VCaP (cell line): ENCODE results near the gene SYPL2.
"Not testable (repeated sequence)": the region's sequence is repeated elsewhere in the genome, so short reads cannot be mapped to it uniquely, and the experiment has no call there.

ENCODE experiments used
- H3K27ac ChIP-seq: fragments of 450-650 bp; 2 replicates; pipeline ENCODE4 v1.5.1; 2017
- TF ChIP-seq, protein P1 (sequence below): fragments of 450-650 bp; conservative IDR thresholded peaks from 2 replicates; pipeline ENCODE4 v1.5.1; 2017; ENCODE audit warnings: mild to moderate bottlenecking, moderate library complexity

The SYPL2 gene

DNA sequence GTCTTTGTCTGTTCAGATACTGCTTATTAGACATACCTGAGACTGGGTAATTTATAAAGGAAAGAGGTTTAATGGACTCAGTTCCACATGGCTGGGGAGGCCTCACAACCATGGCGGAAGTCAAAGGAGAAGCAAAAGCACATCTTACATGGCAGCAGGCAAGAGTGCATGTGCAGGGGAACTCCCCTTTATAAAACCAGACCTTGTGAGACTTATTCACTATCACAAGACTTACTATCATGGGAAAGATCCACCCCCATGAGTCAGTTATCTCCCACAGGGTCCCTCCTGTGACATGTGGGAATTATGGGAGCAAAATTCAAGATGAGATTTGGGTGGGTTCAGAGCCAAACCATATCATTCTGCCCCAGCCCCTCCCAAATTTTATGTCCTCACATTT lies 33.0 kb upstream of the SYPL2 start:
- TF ChIP-seq, protein P1, sequence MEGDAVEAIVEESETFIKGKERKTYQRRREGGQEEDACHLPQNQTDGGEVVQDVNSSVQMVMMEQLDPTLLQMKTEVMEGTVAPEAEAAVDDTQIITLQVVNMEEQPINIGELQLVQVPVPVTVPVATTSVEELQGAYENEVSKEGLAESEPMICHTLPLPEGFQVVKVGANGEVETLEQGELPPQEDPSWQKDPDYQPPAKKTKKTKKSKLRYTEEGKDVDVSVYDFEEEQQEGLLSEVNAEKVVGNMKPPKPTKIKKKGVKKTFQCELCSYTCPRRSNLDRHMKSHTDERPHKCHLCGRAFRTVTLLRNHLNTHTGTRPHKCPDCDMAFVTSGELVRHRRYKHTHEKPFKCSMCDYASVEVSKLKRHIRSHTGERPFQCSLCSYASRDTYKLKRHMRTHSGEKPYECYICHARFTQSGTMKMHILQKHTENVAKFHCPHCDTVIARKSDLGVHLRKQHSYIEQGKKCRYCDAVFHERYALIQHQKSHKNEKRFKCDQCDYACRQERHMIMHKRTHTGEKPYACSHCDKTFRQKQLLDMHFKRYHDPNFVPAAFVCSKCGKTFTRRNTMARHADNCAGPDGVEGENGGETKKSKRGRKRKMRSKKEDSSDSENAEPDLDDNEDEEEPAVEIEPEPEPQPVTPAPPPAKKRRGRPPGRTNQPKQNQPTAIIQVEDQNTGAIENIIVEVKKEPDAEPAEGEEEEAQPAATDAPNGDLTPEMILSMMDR: no peak
- no peak overlapping the region for H3K27ac ChIP-seq

DNA sequence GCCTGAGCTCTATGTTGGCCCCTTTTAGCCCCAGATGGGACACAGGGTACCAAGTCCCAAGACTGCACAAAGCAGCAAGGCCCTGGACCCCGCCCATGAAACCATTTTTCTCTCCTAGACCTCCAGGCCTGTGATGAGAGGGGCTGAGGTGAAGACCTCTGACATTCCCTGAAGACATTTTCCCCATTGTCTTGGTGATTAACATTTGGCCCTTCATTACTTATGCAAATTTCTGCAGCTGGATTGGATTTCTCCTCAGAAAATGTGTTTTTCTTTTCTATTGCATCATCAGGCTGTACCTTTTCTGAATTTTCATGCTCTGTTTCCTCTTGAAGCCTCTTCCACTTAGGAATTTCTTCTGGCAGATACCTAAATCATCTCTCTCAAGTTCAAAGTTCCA lies 31.9 kb upstream of the SYPL2 start:
- no peak overlapping the region for H3K27ac ChIP-seq
- TF ChIP-seq, protein P1: no peak

DNA sequence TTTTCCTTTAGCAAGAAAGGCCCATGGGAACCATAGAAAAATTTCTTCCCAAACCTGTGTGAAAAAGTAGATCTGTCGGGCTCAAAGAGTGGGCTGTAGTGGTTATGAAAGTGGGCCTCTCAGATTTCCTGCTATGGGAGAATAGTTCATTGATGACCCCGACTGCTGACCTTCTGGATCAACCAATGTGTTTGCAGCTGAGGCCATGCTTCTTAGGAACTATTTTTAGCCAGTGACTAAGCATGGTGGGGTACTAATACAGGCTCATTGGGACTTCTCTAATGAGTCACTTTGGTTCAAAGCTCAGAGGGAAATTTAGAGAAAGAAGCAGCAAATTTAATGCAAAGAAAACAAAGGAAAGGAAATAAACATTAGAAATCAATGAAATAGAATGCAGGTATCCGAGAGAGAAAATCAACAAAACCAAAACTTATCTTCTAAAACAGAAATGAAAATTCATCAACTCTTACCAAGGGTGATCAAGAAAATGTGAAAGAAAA lies 27.5 kb upstream of the SYPL2 start:
- TF ChIP-seq, protein P1: no peak
- H3K27ac ChIP-seq: no peak overlapping the region

DNA sequence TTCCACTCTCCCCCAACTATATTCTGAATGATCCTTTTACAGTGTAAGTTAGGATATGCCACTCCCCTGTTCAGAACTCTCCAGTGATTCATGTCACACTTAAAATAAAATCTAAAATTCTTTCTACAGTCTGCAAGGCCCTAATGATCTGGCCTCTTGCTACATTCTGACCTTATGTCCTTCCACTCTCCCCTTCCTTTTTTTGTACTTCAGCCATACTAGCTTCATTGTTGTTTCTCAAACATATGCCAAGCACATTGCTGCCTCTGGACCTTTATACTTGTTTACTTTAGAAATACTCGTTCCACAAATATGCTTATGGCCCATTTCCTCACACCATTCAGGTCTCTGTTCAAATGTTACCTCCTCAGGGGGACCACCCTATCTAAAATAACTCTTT lies 25.3 kb upstream of the SYPL2 start:
- TF ChIP-seq, protein P1: no peak
- no peak overlapping the region for H3K27ac ChIP-seq

DNA sequence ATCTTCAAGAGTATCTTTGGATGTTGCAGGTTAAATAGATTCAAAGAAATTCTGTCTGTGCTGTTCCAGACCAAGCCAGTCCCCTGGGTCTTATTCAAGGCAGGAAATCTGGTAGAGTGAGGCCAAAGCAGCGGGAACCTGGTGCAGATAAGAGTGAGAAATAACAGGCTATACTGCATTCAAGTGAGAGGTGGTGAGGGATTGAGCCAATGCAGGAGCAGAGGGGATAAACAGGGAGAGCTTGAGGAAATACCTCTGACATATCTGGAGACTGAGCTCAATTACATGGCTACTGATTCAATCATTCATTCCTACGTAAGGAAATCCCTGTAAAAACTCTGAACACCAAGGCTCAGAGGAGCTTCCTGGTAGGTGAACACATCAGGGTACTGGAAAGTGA lies 22.9 kb upstream of the SYPL2 start:
- H3K27ac ChIP-seq: no peak overlapping the region
- TF ChIP-seq, protein P1: no peak

DNA sequence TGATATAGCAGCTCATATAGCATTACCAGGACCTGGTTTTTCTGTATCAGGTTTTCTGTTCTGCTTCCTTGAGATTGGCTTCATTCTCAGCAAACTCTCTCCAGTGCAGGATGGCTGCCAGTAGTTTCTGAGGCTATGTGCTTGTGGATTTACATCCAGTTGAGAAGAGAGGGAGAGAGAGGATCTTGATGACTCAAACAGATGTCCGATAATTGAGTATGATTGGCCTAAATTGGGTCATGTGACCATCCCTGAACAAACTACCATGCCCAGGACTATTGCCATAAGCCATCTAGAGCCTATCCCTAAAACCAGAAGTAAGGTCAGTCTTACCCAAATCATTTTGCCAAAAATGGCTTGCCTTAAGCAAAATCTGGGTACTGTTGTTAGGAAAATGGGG lies 22.0 kb upstream of the SYPL2 start:
- no peak overlapping the region for H3K27ac ChIP-seq
- TF ChIP-seq, protein P1: no peak

DNA sequence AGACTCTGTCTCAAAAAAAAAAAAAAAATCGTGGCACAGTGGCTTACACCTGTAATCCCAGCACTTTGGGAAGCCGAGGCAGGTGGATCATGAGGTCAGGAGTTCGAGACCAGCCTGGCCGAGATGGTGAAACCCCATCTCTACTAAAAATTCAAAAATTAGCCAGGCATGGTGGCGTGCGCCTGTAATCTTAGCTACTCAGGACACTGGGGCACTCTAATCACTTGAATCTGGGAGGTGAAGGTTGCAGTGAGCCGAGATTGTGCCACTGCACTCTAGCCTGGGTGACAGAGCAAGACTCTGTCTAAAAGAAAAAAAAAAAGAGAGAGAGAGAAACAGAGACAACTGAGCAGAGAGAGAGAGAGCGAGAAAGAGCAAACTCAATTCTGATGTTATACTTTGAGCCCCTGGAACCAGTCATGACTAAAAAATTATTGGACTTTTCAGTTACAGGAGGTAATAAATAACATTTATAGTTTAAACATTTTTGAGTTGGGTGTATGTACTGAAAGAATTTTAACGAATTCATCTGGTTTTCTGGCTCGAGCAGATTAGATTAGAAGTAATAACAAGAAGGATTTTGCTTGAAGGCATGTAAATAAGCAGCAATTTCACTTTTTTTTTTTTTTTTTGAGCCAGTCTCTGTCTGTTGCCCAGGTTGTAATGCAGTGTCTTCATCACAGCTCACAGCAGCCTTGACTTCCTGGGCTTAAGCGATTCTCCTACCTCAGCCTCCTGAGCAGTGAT lies 20.2 kb upstream of the SYPL2 start:
- not testable (repeated sequence) for H3K27ac ChIP-seq

DNA sequence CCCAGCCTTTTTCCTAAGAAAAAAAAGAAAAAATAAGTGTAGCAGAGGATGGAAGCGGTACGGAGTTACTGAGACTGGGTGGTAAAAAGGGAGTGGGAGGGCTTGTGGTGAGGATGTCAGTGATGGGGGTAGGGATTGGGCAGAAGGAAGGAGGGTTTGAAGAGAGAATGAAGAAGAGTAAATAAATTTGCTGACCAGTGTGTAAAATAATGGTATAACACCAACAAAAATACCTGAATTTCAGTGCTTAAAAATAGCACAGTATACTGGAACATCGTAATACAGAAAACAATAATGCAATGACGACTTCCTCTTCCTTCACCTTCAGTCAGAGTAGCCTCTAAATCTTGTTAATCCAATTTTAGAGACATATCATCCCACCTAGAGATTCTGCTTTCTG lies 18.8 kb upstream of the SYPL2 start:
- no peak overlapping the region for H3K27ac ChIP-seq
- TF ChIP-seq, protein P1: no peak
